Endothelial cell of umbilical vein (primary cell): ENCODE data around the gene SGK1. TPM values are rescaled to one million over a fixed set of nuclear protein-coding genes. Genes with fewer than 3 reads are reported as not detected.

ENCODE experiments used
- BruUV-seq: library from RNA; stranded (reverse); fragments of 400-500 nt; replicated peaks from 2 replicates; lab custom pipeline; 2021; lab: Mats Ljungman, UMichigan
- CTCF ChIA-PET: fragments of 300-600, 350-600 bp; sonication (Branson Sonifier 250); formaldehyde crosslinking; loops from one replicate; lab custom pipeline; 2021; ENCODE audit warnings: antibody characterized with exemption, inconsistent platforms; lab: Charles Lee
- POLR2A ChIA-PET: fragments of 300-600, 350-600 bp; sonication (Branson Sonifier 250); formaldehyde crosslinking; loops from one replicate; lab custom pipeline; 2021; ENCODE audit warnings: antibody characterized with exemption, inconsistent platforms; lab: Charles Lee
- DNase-seq: peaks from one replicate; pipeline ENCODE4 v3.0.0-alpha.2; 2011; ENCODE audit warnings: low read depth, low spot score
- FAIRE-seq: peaks from 2 replicates; lab custom pipeline; 2011; peaks lifted over from hg19 to GRCh38; lab: Jason Lieb, UNC
- H2AFZ ChIP-seq: 2 replicates; pipeline ENCODE4 v1.6.0; 2012; ENCODE audit warnings: low read depth, low read length, control low read depth, inconsistent platforms
- H3K27ac ChIP-seq: 2 replicates; pipeline ENCODE4 v1.5.1; 2011; ENCODE audit warnings: low read depth, mild to moderate bottlenecking, control low read depth, low read length, moderate library complexity; ENCODE audit not compliant: insufficient read depth
- H3K27me3 ChIP-seq, 2 experiments: 2 replicates each; pipeline versions ENCODE4 v1.6.0 to v1.6.1; 2011; ENCODE audit warnings: low read length in 2 of 2, mixed read lengths in 1 of 2; ENCODE audit not compliant: control insufficient read depth in 2 of 2, insufficient read depth in 2 of 2
- H3K36me3 ChIP-seq, 2 experiments: 2 replicates in 1 of 2; 3 replicates in 1 of 2; pipeline ENCODE4 v1.5.1; 2011; ENCODE audit warnings: low read length in 2 of 2, mild to moderate bottlenecking in 1 of 2, moderate library complexity in 1 of 2; ENCODE audit not compliant: control insufficient read depth in 2 of 2, insufficient read depth in 2 of 2; ENCODE audit errors: extremely low read depth in 1 of 2
- H3K4me1 ChIP-seq: 3 replicates; pipeline ENCODE4 v1.5.1; 2011; ENCODE audit warnings: mild to moderate bottlenecking, low read length; ENCODE audit not compliant: control insufficient read depth, insufficient read depth; ENCODE audit errors: extremely low read depth
- H3K4me2 ChIP-seq: 2 replicates; pipeline ENCODE4 v1.6.1; 2011; ENCODE audit warnings: low read length, control low read depth, mixed read lengths; ENCODE audit not compliant: insufficient read depth
- H3K4me3 ChIP-seq, 3 experiments: fragments of 200-600 bp in 1 of 3; sonication (generic), shearing (Covaris generic) in 1 of 3; replicated peaks in 1 of 3; 2 replicates each; pipeline ENCODE4 v1.5.1; 2011 to 2016; ENCODE audit warnings: control low read depth in 3 of 3, low read length in 3 of 3, mild to moderate bottlenecking in 2 of 3, inconsistent platforms in 1 of 3, low read depth in 1 of 3, moderate library complexity in 1 of 3; ENCODE audit not compliant: insufficient read depth in 1 of 3
- H3K79me2 ChIP-seq: 2 replicates; pipeline ENCODE4 v1.6.0; 2012; ENCODE audit warnings: low read length, inconsistent platforms; ENCODE audit not compliant: control insufficient read depth, insufficient read depth
- H3K9ac ChIP-seq: replicated peaks from 2 replicates; pipeline ENCODE3; 2011; ENCODE audit warnings: low read length, control low read depth; ENCODE audit not compliant: insufficient read depth; ENCODE audit errors: extremely low read depth
- H3K9me1 ChIP-seq: replicated peaks from 3 replicates; pipeline ENCODE4 v1.6.0; 2011; ENCODE audit warnings: mild to moderate bottlenecking, low read length; ENCODE audit not compliant: control insufficient read depth, insufficient read depth; ENCODE audit errors: extremely low read depth
- H3K9me3 ChIP-seq: replicated peaks from 2 replicates; pipeline ENCODE4 v1.5.1; 2012; ENCODE audit warnings: low read length, inconsistent platforms; ENCODE audit not compliant: control insufficient read depth, insufficient read depth
- H4K20me1 ChIP-seq: replicated peaks from 2 replicates; pipeline ENCODE3; 2011; ENCODE audit warnings: mild to moderate bottlenecking, low read length; ENCODE audit not compliant: control insufficient read depth, insufficient read depth; ENCODE audit errors: extremely low read depth
- CTCF ChIP-seq, 2 donors: IDR thresholded peaks; 1 replicate in 1 of 2; 2 replicates in 1 of 2; pipeline ENCODE4 v1.5.1; 2011; ENCODE audit warnings: low read length in 2 of 2, mild to moderate bottlenecking in 2 of 2, moderate library complexity in 2 of 2, control low read depth in 1 of 2, inconsistent platforms in 1 of 2, low read depth in 1 of 2; ENCODE audit not compliant: insufficient read depth in 1 of 2; ENCODE audit errors: extremely low read depth in 1 of 2
- EZH2 ChIP-seq: IDR thresholded peaks from 2 replicates; pipeline ENCODE4 v1.6.1; 2012; ENCODE audit warnings: borderline replicate concordance, low read depth, mild to moderate bottlenecking, moderate library complexity, low read length, inconsistent platforms; ENCODE audit not compliant: severe bottlenecking
- FOS ChIP-seq: IDR thresholded peaks from 2 replicates; pipeline ENCODE4 v1.6.1; 2011; ENCODE audit warnings: mild to moderate bottlenecking, low read length, moderate library complexity, borderline replicate concordance; ENCODE audit not compliant: insufficient read depth
- GATA2 ChIP-seq: IDR thresholded peaks from 2 replicates; pipeline ENCODE4 v1.7.0; 2011; ENCODE audit warnings: low read depth, mild to moderate bottlenecking, moderate library complexity, mixed read lengths, low read length; ENCODE audit not compliant: insufficient read length, insufficient read depth
- JUN ChIP-seq: IDR thresholded peaks from 2 replicates; pipeline ENCODE4 v1.6.1; 2011; ENCODE audit warnings: borderline replicate concordance, low read depth; ENCODE audit not compliant: insufficient read length, insufficient read depth
- MYC ChIP-seq: IDR thresholded peaks from one replicate; pipeline ENCODE4 v1.6.1; 2011; ENCODE audit warnings: mild to moderate bottlenecking, low read depth, low read length
- POLR2A ChIP-seq: IDR thresholded peaks from 2 replicates; pipeline ENCODE4 v1.6.1; 2012; ENCODE audit warnings: low read depth, mild to moderate bottlenecking, control low read depth, low read length
- POLR2AphosphoS5 ChIP-seq: IDR thresholded peaks from 2 replicates; pipeline ENCODE4 v1.6.1; 2012; ENCODE audit warnings: low read depth, mild to moderate bottlenecking, control low read depth, low read length, moderate library complexity; ENCODE audit not compliant: insufficient read depth
- dilution Hi-C: fragments of 300-500 bp; cut with MboI; formaldehyde crosslinking; loops from one replicate; pipeline ENCODE4 v1.15.0; 2019; ENCODE audit warnings: low sequenced_read_pairs; ENCODE audit not compliant: extremely low pct_ligation_motif_present
- intact Hi-C: fragments of 100-400 bp; cut with micrococcal nuclease; formaldehyde crosslinking; loops from one replicate; pipeline ENCODE4 v1.10.0; 2022
- polyA plus RNA-seq, 4 experiments: library from polyadenylated mRNA; depleted of rRNA in 3 of 4; stranded (reverse) in 3 of 4; unstranded in 1 of 4; fragments of >200 nt; gene quantifications; 2 replicates each; pipeline versions ENCODE4 v1.2.1 to v1.2.3, GENCODE V29; 2011 to 2012; ENCODE audit warnings: missing spikeins in 1 of 4
- total RNA-seq: library from RNA; stranded (reverse); gene quantifications from 2 replicates; pipeline ENCODE4 v1.2.3, GENCODE V29; 2021
- TF ChIP-seq, protein P1 (sequence below): IDR thresholded peaks from 2 replicates; pipeline ENCODE4 v1.6.1; 2011; ENCODE audit not compliant: insufficient read depth, insufficient read length

SGK1 gene
- total and polyA plus RNA-seq, 2 donors (not counting 3 experiments of a cell fraction or from before 2014, with no cell fraction given) = 121 to 128 TPM

DNA sequence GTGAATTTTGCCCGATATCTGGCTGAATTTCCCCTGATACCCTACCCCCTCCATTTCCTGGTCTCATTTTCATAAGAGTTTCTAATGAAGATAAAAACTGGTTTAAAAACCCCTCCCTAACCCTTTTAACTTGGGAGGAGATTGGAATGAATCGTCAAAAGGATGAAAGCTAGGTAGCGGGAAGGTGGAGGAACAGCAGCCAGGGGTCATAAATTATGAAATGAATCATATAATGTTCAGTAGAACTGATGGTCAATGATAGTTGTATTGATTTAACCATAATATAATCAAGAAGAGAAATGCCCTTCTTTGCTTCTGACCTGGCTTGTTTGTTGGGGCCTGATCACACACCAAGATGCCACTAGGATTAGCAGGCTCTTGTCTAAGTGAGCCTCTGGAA lies 38.5 kb upstream of the SGK1 start:
- intact Hi-C loops = no loop called here
- H3K9me3 ChIP-seq = no peaks in the 10 kb centered on the region
- no peak overlapping the region for H3K27ac ChIP-seq
- no peaks in the 10 kb centered on the region for H3K9me1 ChIP-seq
- POLR2A ChIA-PET = no interaction called here
- H3K4me2 ChIP-seq = no peak overlapping the region
- no peaks in the 10 kb centered on the region for H3K79me2 ChIP-seq
- dilution Hi-C loops = no loop called here
- no peaks in the 10 kb centered on the region for H3K27me3 ChIP-seq
- no peak for TF ChIP-seq POLR2A
- TF ChIP-seq, protein P1, sequence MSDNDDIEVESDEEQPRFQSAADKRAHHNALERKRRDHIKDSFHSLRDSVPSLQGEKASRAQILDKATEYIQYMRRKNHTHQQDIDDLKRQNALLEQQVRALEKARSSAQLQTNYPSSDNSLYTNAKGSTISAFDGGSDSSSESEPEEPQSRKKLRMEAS = no peak
- no peak for TF ChIP-seq FOS
- no peak for TF ChIP-seq GATA2
- TF ChIP-seq POLR2AphosphoS5 = no peak
- TF ChIP-seq JUN = no peak
- no peak for TF ChIP-seq CTCF (IDR thresholded peaks at IDR 0.05; ENCODE audit: extremely low read depth in 1 of 2, insufficient read depth in 1 of 2, low read depth in 1 of 2, low read length in 2 of 2)
- TF ChIP-seq EZH2 = no peak
- no peak for TF ChIP-seq MYC
- CTCF ChIA-PET = no interaction called here
- BruUV-seq = no TSS peak
- H3K4me3 ChIP-seq = no peak overlapping the region
- no peaks in the 10 kb centered on the region for H3K4me1 ChIP-seq
- no peak overlapping the region for H2AFZ ChIP-seq
- no peak for DNase-seq
- no peaks in the 10 kb centered on the region for H3K36me3 ChIP-seq
- no peak overlapping the region for H3K9ac ChIP-seq
- H4K20me1 ChIP-seq = no peaks in the 10 kb centered on the region
- FAIRE-seq = no peak
